A549 (cell line): ENCODE results near the gene PPP1R14B. TPM values are rescaled to one million over a fixed set of nuclear protein-coding genes. Genes with fewer than 3 reads are reported as not detected.

Experiments
- ATAC-seq, 2 experiments: fragments of 200-7000 bp in 1 of 2; fragments of >200 bp in 1 of 2; cut with Nextera tagmentation in 1 of 2; cut with Tn5 transposase in 1 of 2; 3 replicates each; pipeline versions ENCODE4 v1.8.0 to v1.9.1; 2018 to 2020; ENCODE audit warnings: mild to moderate bottlenecking in 1 of 2, moderate library complexity in 1 of 2
- CTCF ChIA-PET: fragments of 300-600 bp; sonication (Branson Sonifier 250); formaldehyde crosslinking; extraction: SDS; loops from one replicate; lab custom pipeline; 2021; ENCODE audit warnings: antibody characterized with exemption, inconsistent platforms; lab: Yijun Ruan, JAX
- POLR2A ChIA-PET: fragments of 350-600 bp; formaldehyde crosslinking; extraction: SDS; loops from one replicate; lab custom pipeline; 2021; ENCODE audit warnings: antibody characterized with exemption, inconsistent platforms; lab: Yijun Ruan, JAX
- DNase-seq, 2 experiments: peaks; one replicate each; pipeline versions ENCODE4 v3.0.0 to v3.0.0-alpha.2; 2011 to 2016; ENCODE audit warnings: low read depth in 1 of 2, low spot score in 1 of 2
- FAIRE-seq: peaks from 2 replicates; lab custom pipeline; 2011; peaks lifted over from hg19 to GRCh38; lab: Jason Lieb, UNC
- H3K27ac ChIP-seq, 2 experiments: fragments of >200 bp; sonication (Bioruptor Twin); formaldehyde crosslinking; 3 replicates each; pipeline ENCODE4 v1.5.1; 2016 to 2017
- H3K4me1 ChIP-seq: fragments of >200 bp; sonication (Bioruptor Twin); formaldehyde crosslinking; 3 replicates; pipeline ENCODE4 v1.6.1; 2016
- H3K4me2 ChIP-seq: fragments of >200 bp; sonication (Bioruptor Twin); formaldehyde crosslinking; 3 replicates; pipeline ENCODE4 v1.6.1; 2016
- H3K4me3 ChIP-seq: fragments of >200 bp; sonication (Bioruptor Twin); formaldehyde crosslinking; 3 replicates; pipeline ENCODE4 v1.5.1; 2016
- H3K9me3 ChIP-seq: fragments of >200 bp; sonication (Bioruptor Twin); formaldehyde crosslinking; 3 replicates; pipeline ENCODE4 v1.6.1; 2016
- BHLHE40 ChIP-seq: IDR thresholded peaks from 2 replicates; pipeline ENCODE4 v1.6.1; 2012; ENCODE audit warnings: low read depth, low read length, inconsistent platforms
- CEBPB ChIP-seq, 2 experiments: fragments of >200 bp in 1 of 2; sonication (Bioruptor Twin) in 1 of 2; formaldehyde crosslinking in 1 of 2; IDR thresholded peaks; 2 replicates each; pipeline ENCODE4 v1.6.1; 2012 to 2016
- ESRRA ChIP-seq: fragments of 150-350 bp; IDR thresholded peaks from 2 replicates; pipeline ENCODE4 v1.6.1; 2014; ENCODE audit warnings: mild to moderate bottlenecking, low read length, borderline replicate concordance
- GATA3 ChIP-seq: IDR thresholded peaks from 2 replicates; pipeline ENCODE4 v1.6.1; 2012; ENCODE audit warnings: borderline replicate concordance
- HEYL ChIP-seq: fragments of 250-450 bp; sonication (Bioruptor Pico); IDR thresholded peaks from 2 replicates; pipeline ENCODE4 v1.8.0; 2021; ENCODE audit warnings: mild to moderate bottlenecking, moderate library complexity
- HOXA7 ChIP-seq: fragments of 250-450 bp; sonication (Bioruptor Pico); IDR thresholded peaks from 2 replicates; pipeline ENCODE4 v1.5.0; 2020; ENCODE audit warnings: mild to moderate bottlenecking, moderate library complexity
- KDM1A ChIP-seq: fragments of 200-600 bp; sonication (generic); IDR thresholded peaks from 2 replicates; pipeline ENCODE4 v1.6.1; 2016; ENCODE audit warnings: low read depth, mild to moderate bottlenecking
- MAFK ChIP-seq: fragments of 450-650 bp; IDR thresholded peaks from 2 replicates; pipeline ENCODE4 v1.6.1; 2014; ENCODE audit not compliant: partially characterized antibody
- MYC ChIP-seq: IDR thresholded peaks from 2 replicates; pipeline ENCODE4 v1.6.1; 2012; ENCODE audit warnings: mild to moderate bottlenecking, inconsistent platforms, low read length, improper control_type of control experiment, borderline replicate concordance
- POLR2A ChIP-seq: IDR thresholded peaks from 2 replicates; pipeline ENCODE4 v1.6.1; 2012; ENCODE audit warnings: mild to moderate bottlenecking, low read length
- RAD21 ChIP-seq, 2 experiments: fragments of >200 bp in 1 of 2; sonication (Bioruptor Twin) in 1 of 2; formaldehyde crosslinking in 1 of 2; IDR thresholded peaks in 1 of 2; conservative IDR thresholded peaks in 1 of 2; 2 replicates in 1 of 2; 3 replicates in 1 of 2; pipeline ENCODE4 v1.6.1; 2012 to 2018; ENCODE audit warnings: inconsistent platforms in 1 of 2
- RFX5 ChIP-seq: fragments of 450-650 bp; IDR thresholded peaks from 2 replicates; pipeline ENCODE4 v1.7.1; 2014; ENCODE audit warnings: antibody characterized with exemption, mild to moderate bottlenecking, moderate library complexity
- TFCP2L1 ChIP-seq: fragments of 250-450 bp; sonication (Bioruptor Pico); IDR thresholded peaks from 2 replicates; pipeline ENCODE4 v1.5.0; 2021; ENCODE audit warnings: mild to moderate bottlenecking
- ZFP36 ChIP-seq: fragments of 450-650 bp; IDR thresholded peaks from 2 replicates; pipeline ENCODE4 v1.6.1; 2014; ENCODE audit warnings: borderline replicate concordance; ENCODE audit not compliant: partially characterized antibody
- WGBS: methylation state at CpG from one replicate; pipeline ENCODE4 v1.1.6; 2017; ENCODE audit errors: missing lambda C conversion rate; 5-methylcytosine and 5-hydroxymethylcytosine counted together
- polyA plus RNA-seq, 4 experiments: library from polyadenylated mRNA; depleted of rRNA in 3 of 4; stranded (reverse); fragments of >200 nt; fragmentation: RNase III in 1 of 4; extraction: RNeasy Plus Mini Kit Qiagen cat#74134 plus additional on column Dnase treatment in 1 of 4; gene quantifications; 2 replicates in 3 of 4; 3 replicates in 1 of 4; pipeline ENCODE4 v1.2.3, GENCODE V29; 2011 to 2017
- TF ChIP-seq, protein P1 (sequence below): IDR thresholded peaks from 2 replicates; pipeline ENCODE4 v1.6.1; 2012
- TF ChIP-seq, protein P2 (sequence below): fragments of 250-450 bp; sonication (Bioruptor Pico); IDR thresholded peaks from 2 replicates; pipeline ENCODE4 v1.5.0; 2020; ENCODE audit warnings: low read depth, mild to moderate bottlenecking, moderate library complexity

The PPP1R14B gene
- polyA plus RNA-seq, 2 of the 4 experiments (the other 2 are of a cell fraction), result 152 to 154 TPM

DNA sequence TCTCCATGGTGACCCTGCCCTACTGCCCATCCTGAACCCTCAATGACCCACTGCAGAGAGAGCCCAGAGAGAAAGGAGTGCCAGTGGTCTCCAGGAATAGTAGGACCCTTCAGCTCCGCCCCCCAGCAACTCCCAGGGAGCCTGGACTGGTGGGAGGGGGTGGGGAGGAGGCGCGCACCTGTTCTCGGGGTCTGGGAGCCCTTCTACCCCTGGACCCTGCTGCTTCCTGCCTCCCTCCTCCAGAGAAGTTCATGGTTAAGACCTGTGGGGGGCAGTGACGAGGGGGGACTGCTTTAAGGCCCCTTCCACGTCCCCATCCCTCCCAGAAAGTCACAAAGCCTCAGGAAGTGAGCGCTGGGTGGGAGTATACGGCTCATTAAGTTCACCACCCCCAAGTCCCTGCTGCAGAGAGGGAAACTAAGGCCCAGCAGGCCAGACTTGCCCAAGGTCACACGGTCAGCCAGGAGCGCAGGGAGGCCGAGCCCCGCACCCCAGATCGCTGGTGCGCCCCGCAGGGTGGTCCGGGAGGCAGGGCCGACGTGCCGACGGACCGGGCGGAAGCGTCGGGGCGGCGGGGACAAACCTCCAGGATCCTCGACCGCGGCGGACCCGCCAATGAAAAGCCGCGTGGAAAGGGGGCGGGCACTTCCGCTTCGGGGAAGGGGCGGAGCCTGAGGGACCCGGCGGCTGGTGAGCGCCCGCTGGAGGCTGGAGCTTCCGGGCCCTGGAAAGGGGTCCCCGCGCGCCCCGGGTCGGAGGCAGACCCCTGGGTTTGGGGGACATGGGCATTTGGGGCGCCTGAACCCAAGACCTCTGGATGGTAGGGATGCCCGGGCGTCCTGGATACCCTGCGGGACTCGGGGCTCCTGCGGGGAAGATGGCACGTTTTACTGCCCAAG lies 20.9 kb downstream of the PPP1R14B start, which contains the start of the genes NUDT22 and TRPT1 (continued):
- TF ChIP-seq HOXA7 (CRISPR knock-in tag) (no peak), RFX5 (0 out of 2 replicates have a peak, but pooled peaks have one; percentile 28), GATA3 (0 out of 2 replicates have a peak, but pooled peaks have one; percentile 12), RAD21 (conservative IDR thresholded peaks at IDR 0.05 in 1 of 2, IDR thresholded peaks at IDR 0.05 in 1 of 2) (0 out of 5 replicates have a peak, but pooled peaks of 1 of the 2 experiments have one; percentile 14)
- TF ChIP-seq, protein P1, sequence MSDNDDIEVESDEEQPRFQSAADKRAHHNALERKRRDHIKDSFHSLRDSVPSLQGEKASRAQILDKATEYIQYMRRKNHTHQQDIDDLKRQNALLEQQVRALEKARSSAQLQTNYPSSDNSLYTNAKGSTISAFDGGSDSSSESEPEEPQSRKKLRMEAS, result peak; percentile 65; the same call in 1 of the 2 replicates

DNA sequence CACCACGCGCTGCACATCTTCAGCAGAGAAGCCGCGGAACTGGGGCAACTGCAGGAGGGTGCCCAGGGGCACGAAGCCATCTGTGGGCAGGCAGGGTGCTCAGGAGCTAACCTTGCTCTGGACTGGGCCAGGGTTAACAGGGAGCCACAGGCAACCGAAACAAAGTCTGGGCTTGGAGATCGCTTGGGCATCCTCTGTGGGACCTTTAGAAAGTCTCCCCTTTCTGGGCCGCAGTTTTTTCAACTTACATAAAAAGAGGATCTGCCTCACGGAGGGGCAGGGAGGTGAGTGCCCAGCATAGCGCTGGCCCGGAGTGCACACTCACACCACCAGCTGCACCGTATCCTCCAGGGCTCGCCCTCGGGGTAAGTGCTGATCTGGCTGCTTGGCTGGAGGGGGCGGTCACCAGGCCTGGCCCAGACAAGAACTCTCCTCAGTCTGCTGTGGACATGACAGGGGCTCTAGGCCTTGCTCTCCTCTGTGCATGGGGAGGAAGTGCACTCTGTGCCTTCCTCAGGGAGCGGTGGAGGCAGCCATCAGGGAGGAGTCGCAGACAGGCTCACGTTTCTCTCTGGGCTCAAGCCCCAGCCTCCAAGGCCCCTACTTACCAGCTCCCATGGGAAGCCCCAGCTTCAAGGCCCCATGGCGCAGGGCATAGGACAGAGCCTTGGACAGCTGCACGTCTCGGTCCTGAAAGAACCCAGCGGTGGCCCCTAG lies 21.7 kb downstream of the PPP1R14B start:
- FAIRE-seq, result no peak
- WGBS, result 81% methylated on average over 22 of the region's 22 CpGs
- no peaks in the 10 kb centered on the region for H3K9me3 ChIP-seq

DNA sequence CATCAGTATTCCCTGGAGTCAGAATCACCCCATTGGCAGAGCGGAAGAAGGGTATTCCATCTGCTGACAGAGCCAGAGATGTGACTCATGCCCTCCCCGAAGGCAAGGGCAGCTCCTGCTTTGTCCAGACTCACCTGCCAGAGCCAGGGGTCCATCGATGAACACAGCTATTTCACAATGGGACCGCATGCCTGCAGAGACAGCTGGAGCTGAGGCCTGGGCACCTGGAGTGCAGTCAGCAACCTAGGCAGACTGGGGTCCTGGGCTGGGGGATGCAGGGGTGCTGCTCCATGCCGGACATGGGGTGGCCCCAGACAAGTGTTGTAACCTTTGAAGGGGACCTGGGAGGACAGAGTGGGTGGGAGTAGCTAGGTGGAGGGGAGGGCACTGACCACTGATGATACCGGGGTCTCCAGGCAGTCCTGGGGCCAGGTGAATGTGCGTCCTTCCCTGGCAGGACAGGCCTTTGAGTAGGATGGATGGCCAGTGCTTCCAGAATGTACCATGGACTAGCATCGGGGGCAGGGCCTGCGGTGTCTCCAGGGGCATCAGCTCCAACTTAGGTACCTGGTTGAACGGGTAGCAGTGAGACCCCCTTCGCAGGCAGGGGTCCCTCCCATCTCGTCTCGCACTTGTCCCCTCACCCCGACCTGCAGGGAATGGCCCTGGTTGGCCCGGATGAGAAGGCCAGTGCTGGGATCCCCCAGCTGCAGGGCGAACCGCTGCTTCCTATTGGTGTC lies 22.4 kb downstream of the PPP1R14B start:
- DNase-seq (no peak), ATAC-seq (no peak)
- CTCF ChIA-PET, result interaction anchor here (1.4 to 19.9 kb wide), 8 partner anchors 9 to 79 kb away, joined by 3 to 254 read pairs (median 7); partner anchors contain the start of genes ESRRA, FERMT3, PLCB3 and STIP1
- 86% methylated on average over 14 of the region's 17 CpGs for WGBS
- no peak overlapping the region for H3K4me2 ChIP-seq
- no peaks in the 10 kb centered on the region for H3K9me3 ChIP-seq
- no peak for TF ChIP-seq TFCP2L1
- TF ChIP-seq ZFP36, result no peak
- no peak for TF ChIP-seq MYC
- no peak for TF ChIP-seq CEBPB (IDR thresholded peaks at IDR 0.05)
- TF ChIP-seq, protein P2, sequence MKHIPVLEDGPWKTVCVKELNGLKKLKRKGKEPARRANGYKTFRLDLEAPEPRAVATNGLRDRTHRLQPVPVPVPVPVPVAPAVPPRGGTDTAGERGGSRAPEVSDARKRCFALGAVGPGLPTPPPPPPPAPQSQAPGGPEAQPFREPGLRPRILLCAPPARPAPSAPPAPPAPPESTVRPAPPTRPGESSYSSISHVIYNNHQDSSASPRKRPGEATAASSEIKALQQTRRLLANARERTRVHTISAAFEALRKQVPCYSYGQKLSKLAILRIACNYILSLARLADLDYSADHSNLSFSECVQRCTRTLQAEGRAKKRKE (CRISPR knock-in tag), result no peak
- TF ChIP-seq KDM1A, result no peak
- TF ChIP-seq, all 56 proteins: peak for 0
- FAIRE-seq, result no peak
- POLR2A ChIA-PET, result no interaction called here
- no peak overlapping the region for H3K4me3 ChIP-seq
- H3K27ac ChIP-seq, result no peak overlapping the region
- peaks cover 26% of the 10 kb centered on the region for H3K4me1 ChIP-seq

More for the DNA sequence above, 21.7 kb downstream of the PPP1R14B start:
- H3K4me2 ChIP-seq, result peak overlapping the region; percentile 100
- TF ChIP-seq ESRRA (no peak), MAFK (no peak), HEYL (CRISPR knock-in tag) (no peak), POLR2A (0 out of 2 replicates have a peak, but pooled peaks have one; percentile 6), BHLHE40 (no peak)
- DNase-seq (no peak), ATAC-seq (peak in 1 of 2 experiments; percentile 2; a peak in 3 of 6 replicates)
- H3K4me1 ChIP-seq, result peaks cover 30% of the 10 kb centered on the region
- ChIA-PET POLR2A (interaction anchor here (1.3 to 2.9 kb wide), 2 partner anchors 16 to 40 kb away, joined by 11 to 16 read pairs; partner anchors contain the start of genes FKBP2 and STIP1), CTCF (interaction anchor here (1.4 to 19.9 kb wide), 9 partner anchors 8 to 78 kb away, joined by 3 to 254 read pairs (median 10); partner anchors contain the start of genes ESRRA, FERMT3, PLCB3 and STIP1)
- peak overlapping the region; percentile 97 for H3K4me3 ChIP-seq
- H3K27ac ChIP-seq, result peak overlapping the region; percentile 93 to 99
